NCI-H1092 treated with DMSO at 0.1 percent for 48 hours (cell line): ENCODE results near the gene RBM24.

Source experiments
- DNase-seq: peaks from one replicate; lab custom pipeline; 2025; lab: John Stamatoyannopoulos, UW

Gene RBM24

DNA sequence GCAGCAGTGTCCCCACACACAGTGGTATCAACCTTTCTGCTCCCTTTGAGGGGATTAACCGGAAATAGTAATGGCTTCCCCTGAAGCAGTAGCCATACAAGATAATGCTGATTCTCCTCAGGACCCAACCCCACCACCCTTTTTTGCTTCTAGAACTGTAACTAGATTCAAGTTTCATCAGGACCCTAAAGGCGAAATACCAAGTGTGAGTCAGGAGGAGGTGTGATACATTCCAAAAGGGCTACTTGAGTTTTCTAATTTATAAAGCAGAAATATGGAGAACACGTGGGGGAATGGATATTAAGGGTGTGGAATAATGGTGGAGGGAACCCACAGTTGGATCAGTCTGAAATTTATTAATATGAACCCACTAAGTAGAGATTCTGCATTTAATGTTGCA is 60.7 kb downstream of the RBM24 start:
- no peak for DNase-seq

DNA sequence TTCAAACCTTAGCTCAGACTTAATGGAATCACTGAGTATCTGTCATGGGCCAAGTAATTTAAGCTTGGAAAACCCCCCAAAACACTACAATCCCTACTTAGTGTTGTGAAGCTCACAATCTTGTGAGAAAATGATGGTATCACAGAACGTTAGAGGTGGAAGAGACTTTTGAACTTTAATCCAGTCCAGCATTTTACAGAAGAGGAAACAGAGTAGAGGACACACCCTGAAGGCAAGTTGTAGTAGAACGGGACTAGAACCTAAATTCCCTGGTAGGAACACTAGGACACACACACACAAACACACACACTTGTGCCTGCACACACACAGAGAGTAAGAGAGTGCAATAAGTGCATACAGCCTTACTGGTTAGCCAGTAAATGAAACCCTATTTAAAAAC is 62.1 kb downstream of the RBM24 start:
- DNase-seq: no peak
